H9 (cell line): Measurements from ENCODE around the gene FAM72C. TPM values are rescaled to one million over a fixed set of nuclear protein-coding genes. Genes with fewer than 3 reads are reported as not detected.
"Not testable (repeated sequence)": the region's sequence is repeated elsewhere in the genome, so short reads cannot be mapped to it uniquely, and the experiment has no call there.

Experiments used
- DNase-seq: peaks from one replicate; pipeline ENCODE4 v3.0.0-alpha.2; 2017
- H2AFZ ChIP-seq: one replicate; pipeline ENCODE4 v1.6.1; 2013; ENCODE audit warnings: mild to moderate bottlenecking, low read length, control low read depth, moderate library complexity
- H2AK5ac ChIP-seq: 2 replicates; pipeline ENCODE4 v1.6.1; 2013; ENCODE audit warnings: low read length, control low read depth, mixed read lengths; ENCODE audit not compliant: insufficient read length
- H2BK120ac ChIP-seq: one replicate; pipeline ENCODE4 v1.6.1; 2013; ENCODE audit warnings: low read depth, mild to moderate bottlenecking, low read length, control low read depth, inconsistent platforms; ENCODE audit not compliant: poor library complexity, severe bottlenecking
- H2BK12ac ChIP-seq: 2 replicates; pipeline ENCODE4 v1.6.1; 2013; ENCODE audit warnings: low read length, control low read depth, mixed read lengths, low read depth; ENCODE audit not compliant: insufficient read length
- H2BK15ac ChIP-seq: 2 replicates; pipeline ENCODE4 v1.6.1; 2013; ENCODE audit warnings: low read depth, low read length, control low read depth
- H2BK20ac ChIP-seq: one replicate; pipeline ENCODE4 v1.6.1; 2013; ENCODE audit warnings: low read depth, mild to moderate bottlenecking, low read length, control low read depth, inconsistent platforms; ENCODE audit not compliant: poor library complexity, severe bottlenecking
- H2BK5ac ChIP-seq: 2 replicates; pipeline ENCODE4 v1.6.1; 2013; ENCODE audit warnings: low read length, control low read depth, mixed read lengths; ENCODE audit not compliant: insufficient read length
- H3K14ac ChIP-seq: 2 replicates; pipeline ENCODE4 v1.6.1; 2013; ENCODE audit warnings: low read length, control low read depth; ENCODE audit not compliant: insufficient read depth
- H3K18ac ChIP-seq: 2 replicates; pipeline ENCODE4 v1.6.1; 2013; ENCODE audit warnings: low read depth, mild to moderate bottlenecking, mixed read lengths, low read length, control low read depth; ENCODE audit not compliant: insufficient read length
- H3K23ac ChIP-seq: 2 replicates; pipeline ENCODE4 v1.6.1; 2013; ENCODE audit warnings: low read length, control low read depth, mixed read lengths, low read depth; ENCODE audit not compliant: insufficient read length
- H3K23me2 ChIP-seq: 2 replicates; pipeline ENCODE4 v1.6.1; 2013; ENCODE audit warnings: low read depth, mild to moderate bottlenecking, mixed read lengths, low read length, control low read depth; ENCODE audit not compliant: insufficient read length, poor library complexity, severe bottlenecking
- H3K27ac ChIP-seq: 2 replicates; pipeline ENCODE4 v1.5.1; 2013; ENCODE audit warnings: low read length, control low read depth, mixed read lengths, low read depth; ENCODE audit not compliant: insufficient read length
- H3K27me3 ChIP-seq: 2 replicates; pipeline ENCODE4 v1.6.1; 2013; ENCODE audit warnings: low read length, control low read depth, inconsistent platforms; ENCODE audit not compliant: insufficient read depth
- H3K4ac ChIP-seq: 2 replicates; pipeline ENCODE4 v1.6.1; 2013; ENCODE audit warnings: low read depth, mild to moderate bottlenecking, control low read depth, inconsistent platforms, low read length, moderate library complexity
- H3K4me1 ChIP-seq: 2 replicates; pipeline ENCODE4 v1.6.1; 2013; ENCODE audit warnings: low read length, control low read depth, inconsistent platforms; ENCODE audit not compliant: insufficient read depth
- H3K4me2 ChIP-seq: 2 replicates; pipeline ENCODE4 v1.6.1; 2013; ENCODE audit warnings: low read length, control low read depth, mixed read lengths; ENCODE audit not compliant: insufficient read length, insufficient read depth
- H3K56ac ChIP-seq: 2 replicates; pipeline ENCODE4 v1.6.1; 2013; ENCODE audit warnings: low read depth, mild to moderate bottlenecking, mixed read lengths, low read length, control low read depth; ENCODE audit not compliant: insufficient read length
- H3K79me1 ChIP-seq: 2 replicates; pipeline ENCODE4 v1.6.1; 2013; ENCODE audit warnings: low read depth, mild to moderate bottlenecking, moderate library complexity, low read length, control low read depth, inconsistent platforms; ENCODE audit not compliant: insufficient read depth, poor library complexity, severe bottlenecking
- H3K79me2 ChIP-seq: 2 replicates; pipeline ENCODE4 v1.6.1; 2013; ENCODE audit warnings: low read length, control low read depth, inconsistent platforms; ENCODE audit not compliant: insufficient read depth
- H3K9ac ChIP-seq: 2 replicates; pipeline ENCODE4 v1.6.1; 2013; ENCODE audit warnings: low read length, control low read depth, mixed read lengths; ENCODE audit not compliant: insufficient read length; ENCODE audit errors: extremely low read depth
- H3K9me3 ChIP-seq: one replicate; pipeline ENCODE4 v1.6.1; 2013; ENCODE audit warnings: low read depth, low read length, inconsistent platforms; ENCODE audit not compliant: control insufficient read depth
- H3T11ph ChIP-seq: one replicate; pipeline ENCODE4 v1.6.1; 2013; ENCODE audit warnings: mild to moderate bottlenecking, low read length, control low read depth, inconsistent platforms
- H4K20me1 ChIP-seq: one replicate; pipeline ENCODE4 v1.6.1; 2013; ENCODE audit not compliant: control insufficient read depth, insufficient read length, insufficient read depth
- H4K5ac ChIP-seq: 2 replicates; pipeline ENCODE4 v1.6.1; 2013; ENCODE audit warnings: low read depth, mild to moderate bottlenecking, mixed read lengths, low read length, control low read depth; ENCODE audit not compliant: insufficient read length
- H4K8ac ChIP-seq: replicated peaks from 2 replicates; pipeline ENCODE4 v1.6.1; 2013; ENCODE audit warnings: low read length, control low read depth, mixed read lengths, low read depth; ENCODE audit not compliant: insufficient read length
- H4K91ac ChIP-seq: 2 replicates; pipeline ENCODE4 v1.6.1; 2013; ENCODE audit warnings: low read depth, mild to moderate bottlenecking, moderate library complexity, mixed read lengths, low read length, control low read depth; ENCODE audit not compliant: insufficient read length
- H3K27ac Mint-ChIP-seq, 3 experiments: 2 replicates in 2 of 3; 3 replicates in 1 of 3; pipeline ENCODE4 v1.8.0; 2020 to 2021; ENCODE audit warnings: mixed read lengths in 3 of 3, mild to moderate bottlenecking in 1 of 3, moderate library complexity in 1 of 3
- H3K27me3 Mint-ChIP-seq: 2 replicates; pipeline ENCODE4 v1.8.0; 2021; ENCODE audit warnings: low read depth, mild to moderate bottlenecking, moderate library complexity, mixed read lengths
- H3K36me3 Mint-ChIP-seq, 3 experiments: 2 replicates in 2 of 3; 3 replicates in 1 of 3; pipeline ENCODE4 v1.8.0; 2020 to 2021; ENCODE audit warnings: low read depth in 3 of 3, mixed read lengths in 3 of 3; ENCODE audit not compliant: insufficient read depth in 1 of 3
- H3K4me1 Mint-ChIP-seq, 2 experiments: 2 replicates each; pipeline ENCODE4 v1.8.0; 2020; ENCODE audit warnings: mixed read lengths in 2 of 2
- H3K4me3 Mint-ChIP-seq, 2 experiments: 2 replicates in 1 of 2; 3 replicates in 1 of 2; pipeline ENCODE4 v1.8.0; 2020 to 2021; ENCODE audit warnings: mild to moderate bottlenecking in 2 of 2, mixed read lengths in 2 of 2, moderate library complexity in 1 of 2
- H3K9me3 Mint-ChIP-seq, 2 experiments: 2 replicates in 1 of 2; 3 replicates in 1 of 2; pipeline ENCODE4 v1.8.0; 2020; ENCODE audit warnings: mild to moderate bottlenecking in 2 of 2, mixed read lengths in 2 of 2, moderate library complexity in 1 of 2
- WGBS: extraction: QIAGEN DNeasy Blood & Tissue Kit; methylation state at CpG from one replicate; pipeline ENCODE4 v1.1.7; 2013; ENCODE audit warnings: missing lambda C conversion rate, low lambda C conversion rate, mixed read lengths; ENCODE audit not compliant: insufficient read length; ENCODE audit errors: extremely low coverage; 5-methylcytosine and 5-hydroxymethylcytosine counted together
- total RNA-seq: library from RNA; stranded (reverse); gene quantifications from 2 replicates; pipeline ENCODE4 v1.2.1, GENCODE V29; 2021
- TF ChIP-seq, protein P1 (sequence below): fragments of 200-600 bp; sonication (generic); conservative IDR thresholded peaks from 3 replicates; pipeline ENCODE4 v1.8.0; 2021; ENCODE audit warnings: antibody characterized with exemption, mild to moderate bottlenecking

The FAM72C gene
- total RNA-seq, 1 experiment from 2014 or later: 3.5 TPM

DNA sequence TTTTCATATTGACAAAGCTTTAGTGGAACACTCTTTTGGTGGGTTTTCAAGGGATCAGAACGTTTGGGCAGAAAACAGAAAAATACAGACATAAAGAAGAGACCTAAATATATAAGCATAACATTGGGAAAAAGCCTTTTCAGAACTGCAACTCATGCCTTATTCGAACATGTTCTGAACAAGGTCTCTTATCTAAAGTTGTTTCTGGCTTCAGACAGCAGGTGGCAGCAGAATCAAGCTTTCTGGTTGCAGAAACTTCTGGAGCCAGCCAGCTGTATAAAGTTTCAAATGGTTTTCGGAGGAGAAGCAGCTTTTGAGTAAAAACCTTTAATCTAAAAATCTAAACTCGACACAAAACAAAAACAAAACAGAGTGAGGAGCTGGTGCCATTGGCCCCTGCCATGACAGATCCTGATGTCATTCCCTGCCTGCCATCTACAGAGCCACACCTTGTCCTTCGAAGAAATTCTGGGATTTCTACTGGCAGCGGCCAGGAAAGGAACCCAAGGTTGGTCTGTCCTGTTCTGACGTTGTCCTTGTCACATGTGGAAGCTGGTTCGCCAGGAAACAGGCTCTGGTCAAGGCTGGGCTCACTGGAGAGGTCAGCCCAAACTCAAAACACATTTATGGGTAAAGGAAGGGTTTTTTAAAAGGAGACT is 35.2 kb downstream of the FAM72C start:
- H2BK120ac ChIP-seq, H2AK5ac ChIP-seq, H3K23ac ChIP-seq, H3K4me1 ChIP-seq, H3K9ac ChIP-seq, H3K9me3 Mint-ChIP-seq, H3K14ac ChIP-seq, H3K9me3 ChIP-seq, H2AFZ ChIP-seq, H3K56ac ChIP-seq, H2BK5ac ChIP-seq, H2BK15ac ChIP-seq, H2BK12ac ChIP-seq, H3K79me2 ChIP-seq, H4K91ac ChIP-seq, H3K4me1 Mint-ChIP-seq, H2BK20ac ChIP-seq, H3K4ac ChIP-seq, H3K27me3 ChIP-seq, H3T11ph ChIP-seq, H3K4me2 ChIP-seq, H3K18ac ChIP-seq, H4K20me1 ChIP-seq, H3K36me3 Mint-ChIP-seq, H3K27ac Mint-ChIP-seq, H4K5ac ChIP-seq, H3K79me1 ChIP-seq, H4K8ac ChIP-seq, H3K27ac ChIP-seq, H3K27me3 Mint-ChIP-seq, DNase-seq, H3K23me2 ChIP-seq, H3K4me3 Mint-ChIP-seq: not testable (repeated sequence)
- TF ChIP-seq, protein P1, sequence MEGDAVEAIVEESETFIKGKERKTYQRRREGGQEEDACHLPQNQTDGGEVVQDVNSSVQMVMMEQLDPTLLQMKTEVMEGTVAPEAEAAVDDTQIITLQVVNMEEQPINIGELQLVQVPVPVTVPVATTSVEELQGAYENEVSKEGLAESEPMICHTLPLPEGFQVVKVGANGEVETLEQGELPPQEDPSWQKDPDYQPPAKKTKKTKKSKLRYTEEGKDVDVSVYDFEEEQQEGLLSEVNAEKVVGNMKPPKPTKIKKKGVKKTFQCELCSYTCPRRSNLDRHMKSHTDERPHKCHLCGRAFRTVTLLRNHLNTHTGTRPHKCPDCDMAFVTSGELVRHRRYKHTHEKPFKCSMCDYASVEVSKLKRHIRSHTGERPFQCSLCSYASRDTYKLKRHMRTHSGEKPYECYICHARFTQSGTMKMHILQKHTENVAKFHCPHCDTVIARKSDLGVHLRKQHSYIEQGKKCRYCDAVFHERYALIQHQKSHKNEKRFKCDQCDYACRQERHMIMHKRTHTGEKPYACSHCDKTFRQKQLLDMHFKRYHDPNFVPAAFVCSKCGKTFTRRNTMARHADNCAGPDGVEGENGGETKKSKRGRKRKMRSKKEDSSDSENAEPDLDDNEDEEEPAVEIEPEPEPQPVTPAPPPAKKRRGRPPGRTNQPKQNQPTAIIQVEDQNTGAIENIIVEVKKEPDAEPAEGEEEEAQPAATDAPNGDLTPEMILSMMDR: peak; percentile 63
- WGBS: no CpG with 5 or more reads among the region's 8 CpGs

DNA sequence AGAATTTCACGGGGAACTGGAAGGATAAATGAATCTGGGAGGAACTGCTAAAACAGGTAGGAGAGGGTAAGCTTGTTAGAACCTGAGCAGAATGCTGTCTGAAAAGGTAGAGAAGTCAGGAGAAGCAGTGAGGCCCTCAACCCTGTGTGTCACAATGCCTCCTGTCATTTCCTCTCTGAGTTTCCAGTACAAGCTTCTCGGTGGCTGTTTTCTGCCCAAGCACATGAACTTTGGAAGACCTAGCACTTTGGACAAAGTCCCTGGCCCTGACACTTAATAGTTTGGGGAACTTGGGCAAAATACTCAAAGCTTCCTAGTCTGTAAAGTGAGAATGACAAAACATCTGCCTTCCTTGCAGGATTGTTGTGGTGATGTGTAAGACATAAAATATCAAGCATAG is 52.7 kb downstream of the FAM72C start:
- H2BK5ac ChIP-seq, H4K8ac ChIP-seq, H3K79me1 ChIP-seq, DNase-seq, H3K4ac ChIP-seq, H3K9me3 ChIP-seq, H3K4me1 ChIP-seq, H3K23me2 ChIP-seq, H3K27ac ChIP-seq, H4K91ac ChIP-seq, H3K27me3 Mint-ChIP-seq, H2BK120ac ChIP-seq, H3K79me2 ChIP-seq, H4K20me1 ChIP-seq, H3K23ac ChIP-seq, H3K27ac Mint-ChIP-seq, H3K36me3 Mint-ChIP-seq, H2BK20ac ChIP-seq, H3K56ac ChIP-seq, H3K9me3 Mint-ChIP-seq, H3K14ac ChIP-seq, H2AK5ac ChIP-seq, H2BK15ac ChIP-seq, H4K5ac ChIP-seq, H3K4me1 Mint-ChIP-seq, H2BK12ac ChIP-seq, H3K9ac ChIP-seq, H3K4me2 ChIP-seq, H3K27me3 ChIP-seq, H3K18ac ChIP-seq, H3T11ph ChIP-seq, H3K4me3 Mint-ChIP-seq, H2AFZ ChIP-seq: not testable (repeated sequence)
- WGBS: no CpG with 5 or more reads among the region's 2 CpGs
